Measurements from ENCODE around the gene NCR2.

NCR2 gene

DNA sequence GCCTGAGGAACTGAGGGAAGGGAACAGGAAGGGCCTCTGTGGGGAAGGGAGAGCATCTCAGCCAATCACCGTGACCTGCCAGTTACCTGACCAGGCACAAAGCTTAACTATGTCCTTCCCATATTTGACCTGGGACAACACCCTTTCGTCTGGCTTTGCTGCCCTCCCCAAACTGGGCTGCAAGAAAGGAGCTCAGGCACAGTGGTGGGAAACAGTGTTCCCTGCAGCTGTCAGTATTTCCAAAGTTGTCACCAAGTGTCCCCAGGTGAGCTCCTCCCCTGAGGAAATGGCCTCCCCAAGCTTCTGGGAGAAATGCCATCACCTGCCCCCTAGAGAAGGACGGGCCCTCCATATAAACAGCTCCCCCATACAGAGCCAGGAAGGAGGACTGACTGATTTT is 17.9 kb downstream of the NCR2 start:
- no peak for FAIRE-seq

DNA sequence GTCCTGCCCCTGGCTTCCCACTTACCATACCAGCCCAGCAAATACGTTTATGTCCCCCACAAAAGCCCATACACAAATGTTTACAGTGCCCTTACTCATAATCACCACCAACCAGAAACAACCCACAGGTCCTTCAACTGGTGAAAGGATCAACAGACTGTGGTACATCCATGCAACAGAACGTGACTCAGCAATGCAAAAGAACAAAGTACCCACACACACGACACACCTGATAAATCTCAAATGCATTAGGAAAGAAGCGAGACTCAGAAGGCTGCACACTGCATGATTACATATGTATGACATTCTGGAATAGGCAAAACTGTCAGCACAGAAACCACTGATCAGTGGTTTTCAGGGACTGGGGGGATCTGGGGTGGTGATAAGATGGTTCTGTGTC is 20.5 kb downstream of the NCR2 start:
- DNase-seq (ENCODE audit: insufficient read length, low spot score) (no peak), FAIRE-seq (no peak)
- TF ChIP-seq SPI1 (IDR thresholded peaks at IDR 0.05; ENCODE audit: low read depth, low read length) (no peak), PAX5 (IDR thresholded peaks at IDR 0.05; ENCODE audit: insufficient read depth, low read length, severe bottlenecking) (no peak), POLR2A (IDR thresholded peaks at IDR 0.05; ENCODE audit: low read depth, low read length) (no peak), POU2F2 (IDR thresholded peaks at IDR 0.05; ENCODE audit: low read depth, low read length) (no peak)

More for the DNA sequence above, 17.9 kb downstream of the NCR2 start:
- DNase-seq (ENCODE audit: insufficient read length, low spot score) = no peak
- TF ChIP-seq POLR2A (IDR thresholded peaks at IDR 0.05; ENCODE audit: low read depth, low read length) (no peak), PAX5 (IDR thresholded peaks at IDR 0.05; ENCODE audit: insufficient read depth, low read length, severe bottlenecking) (no peak), POU2F2 (IDR thresholded peaks at IDR 0.05; ENCODE audit: low read depth, low read length) (no peak), TAF1 (IDR thresholded peaks at IDR 0.05; ENCODE audit: low read depth, low read length) (no peak), POLR2AphosphoS5 (IDR thresholded peaks at IDR 0.05; ENCODE audit: low read depth, low read length) (no peak), SPI1 (IDR thresholded peaks at IDR 0.05; ENCODE audit: low read depth, low read length) (no peak)

- FAIRE-seq = no peak
- TF ChIP-seq POLR2AphosphoS5 (IDR thresholded peaks at IDR 0.05; ENCODE audit: low read depth, low read length) = no peak
- no peak for TF ChIP-seq POLR2A (IDR thresholded peaks at IDR 0.05; ENCODE audit: low read depth, low read length)
- no peak for TF ChIP-seq SPI1 (IDR thresholded peaks at IDR 0.05; ENCODE audit: low read depth, low read length)
- TF ChIP-seq POU2F2 (IDR thresholded peaks at IDR 0.05; ENCODE audit: low read depth, low read length) = no peak
- TF ChIP-seq PAX5 (IDR thresholded peaks at IDR 0.05; ENCODE audit: insufficient read depth, low read length, severe bottlenecking) = no peak
- no peak for TF ChIP-seq TAF1 (IDR thresholded peaks at IDR 0.05; ENCODE audit: low read depth, low read length)
- DNase-seq (ENCODE audit: insufficient read length, low spot score) = no peak
Measured at GRCh38 chr6:41356825-41357224, 21.4 kb downstream of the NCR2 start.

DNA sequence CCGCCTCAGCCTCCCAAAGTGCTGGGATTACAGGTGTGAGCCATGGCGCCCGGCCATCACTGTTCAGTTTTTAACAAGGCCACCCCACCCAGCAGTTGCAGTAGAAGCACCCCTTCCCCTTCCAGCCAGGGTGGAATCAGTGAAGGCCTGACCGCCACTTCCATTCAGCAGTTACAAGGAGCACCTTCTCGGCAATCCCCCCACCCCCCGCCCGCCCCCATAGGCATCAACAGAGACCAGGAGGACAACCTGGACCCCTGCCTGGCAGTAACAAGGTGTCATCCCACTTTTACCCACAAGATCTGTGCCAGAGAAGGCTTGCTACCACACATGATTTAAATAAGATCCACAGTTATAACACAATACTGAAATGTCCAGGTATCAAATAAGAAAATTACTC is 23.1 kb downstream of the NCR2 start:
- DNase-seq (ENCODE audit: insufficient read length, low spot score) = no peak
- TF ChIP-seq POLR2A (IDR thresholded peaks at IDR 0.05; ENCODE audit: low read depth, low read length) = no peak
- no peak for TF ChIP-seq SPI1 (IDR thresholded peaks at IDR 0.05; ENCODE audit: low read depth, low read length)
- TF ChIP-seq POLR2AphosphoS5 (IDR thresholded peaks at IDR 0.05; ENCODE audit: low read depth, low read length) = no peak
- no peak for TF ChIP-seq PAX5 (IDR thresholded peaks at IDR 0.05; ENCODE audit: insufficient read depth, low read length, severe bottlenecking)
- no peak for TF ChIP-seq TAF1 (IDR thresholded peaks at IDR 0.05; ENCODE audit: low read depth, low read length)
- no peak for TF ChIP-seq POU2F2 (IDR thresholded peaks at IDR 0.05; ENCODE audit: low read depth, low read length)

GRCh38 chr6:41359617-41360313 is 24.4 kb downstream of the NCR2 start:
- TF ChIP-seq POLR2A (IDR thresholded peaks at IDR 0.05; ENCODE audit: low read depth, low read length) (no peak), POLR2AphosphoS5 (IDR thresholded peaks at IDR 0.05; ENCODE audit: low read depth, low read length) (no peak), TAF1 (IDR thresholded peaks at IDR 0.05; ENCODE audit: low read depth, low read length) (no peak), PAX5 (IDR thresholded peaks at IDR 0.05; ENCODE audit: insufficient read depth, low read length, severe bottlenecking) (no peak), SPI1 (IDR thresholded peaks at IDR 0.05; ENCODE audit: low read depth, low read length) (no peak), POU2F2 (IDR thresholded peaks at IDR 0.05; ENCODE audit: low read depth, low read length) (no peak)
- DNase-seq (ENCODE audit: insufficient read length, low spot score) (no peak), FAIRE-seq (no peak)

More for the DNA sequence above, 23.1 kb downstream of the NCR2 start:
- no peak for FAIRE-seq

GRCh38 chr6:41360314-41360685 is 24.9 kb downstream of the NCR2 start:
- no peak for TF ChIP-seq PAX5 (IDR thresholded peaks at IDR 0.05; ENCODE audit: insufficient read depth, low read length, severe bottlenecking)
- TF ChIP-seq POLR2AphosphoS5 (IDR thresholded peaks at IDR 0.05; ENCODE audit: low read depth, low read length) = no peak
- no peak for TF ChIP-seq TAF1 (IDR thresholded peaks at IDR 0.05; ENCODE audit: low read depth, low read length)
- TF ChIP-seq SPI1 (IDR thresholded peaks at IDR 0.05; ENCODE audit: low read depth, low read length) = no peak
- TF ChIP-seq POU2F2 (IDR thresholded peaks at IDR 0.05; ENCODE audit: low read depth, low read length) = no peak
- no peak for TF ChIP-seq POLR2A (IDR thresholded peaks at IDR 0.05; ENCODE audit: low read depth, low read length)
- DNase-seq (ENCODE audit: insufficient read length, low spot score) (no peak), FAIRE-seq (no peak)

- no peak for DNase-seq (ENCODE audit: insufficient read length, low spot score)
- no peak for FAIRE-seq
- no peak for TF ChIP-seq TAF1 (IDR thresholded peaks at IDR 0.05; ENCODE audit: low read depth, low read length)
- no peak for TF ChIP-seq SPI1 (IDR thresholded peaks at IDR 0.05; ENCODE audit: low read depth, low read length)
- no peak for TF ChIP-seq POU2F2 (IDR thresholded peaks at IDR 0.05; ENCODE audit: low read depth, low read length)
- no peak for TF ChIP-seq PAX5 (IDR thresholded peaks at IDR 0.05; ENCODE audit: insufficient read depth, low read length, severe bottlenecking)
- no peak for TF ChIP-seq POLR2AphosphoS5 (IDR thresholded peaks at IDR 0.05; ENCODE audit: low read depth, low read length)
- TF ChIP-seq POLR2A (IDR thresholded peaks at IDR 0.05; ENCODE audit: low read depth, low read length) = no peak
Measured at GRCh38 chr6:41366150-41366549, 30.7 kb downstream of the NCR2 start.

- TF ChIP-seq SPI1 (IDR thresholded peaks at IDR 0.05; ENCODE audit: low read depth, low read length) (no peak), POLR2AphosphoS5 (IDR thresholded peaks at IDR 0.05; ENCODE audit: low read depth, low read length) (no peak), TAF1 (IDR thresholded peaks at IDR 0.05; ENCODE audit: low read depth, low read length) (no peak), POLR2A (IDR thresholded peaks at IDR 0.05; ENCODE audit: low read depth, low read length) (no peak), PAX5 (IDR thresholded peaks at IDR 0.05; ENCODE audit: insufficient read depth, low read length, severe bottlenecking) (no peak), POU2F2 (IDR thresholded peaks at IDR 0.05; ENCODE audit: low read depth, low read length) (no peak)
- FAIRE-seq (no peak), DNase-seq (ENCODE audit: insufficient read length, low spot score) (no peak)
Measured at GRCh38 chr6:41367061-41367460, 31.7 kb downstream of the NCR2 start.

- FAIRE-seq (no peak), DNase-seq (ENCODE audit: insufficient read length, low spot score) (no peak)
- no peak for TF ChIP-seq TAF1 (IDR thresholded peaks at IDR 0.05; ENCODE audit: low read depth, low read length)
- no peak for TF ChIP-seq PAX5 (IDR thresholded peaks at IDR 0.05; ENCODE audit: insufficient read depth, low read length, severe bottlenecking)
- TF ChIP-seq SPI1 (IDR thresholded peaks at IDR 0.05; ENCODE audit: low read depth, low read length) = no peak
- no peak for TF ChIP-seq POLR2A (IDR thresholded peaks at IDR 0.05; ENCODE audit: low read depth, low read length)
- TF ChIP-seq POU2F2 (IDR thresholded peaks at IDR 0.05; ENCODE audit: low read depth, low read length) = no peak
- TF ChIP-seq POLR2AphosphoS5 (IDR thresholded peaks at IDR 0.05; ENCODE audit: low read depth, low read length) = no peak
Measured at GRCh38 chr6:41367700-41368099, 32.3 kb downstream of the NCR2 start.

All from GM12891 (cell line).